Measurements from ENCODE around the gene ADSL. TPM values are rescaled to one million over a fixed set of nuclear protein-coding genes. Genes with fewer than 3 reads are reported as not detected.

The ADSL gene
- total and polyA plus RNA-seq, 9 of the 15 experiments (the other 6 are each of a cell fraction or from before 2014, with no cell fraction given): 112 to 322 (median 146) TPM

DNA sequence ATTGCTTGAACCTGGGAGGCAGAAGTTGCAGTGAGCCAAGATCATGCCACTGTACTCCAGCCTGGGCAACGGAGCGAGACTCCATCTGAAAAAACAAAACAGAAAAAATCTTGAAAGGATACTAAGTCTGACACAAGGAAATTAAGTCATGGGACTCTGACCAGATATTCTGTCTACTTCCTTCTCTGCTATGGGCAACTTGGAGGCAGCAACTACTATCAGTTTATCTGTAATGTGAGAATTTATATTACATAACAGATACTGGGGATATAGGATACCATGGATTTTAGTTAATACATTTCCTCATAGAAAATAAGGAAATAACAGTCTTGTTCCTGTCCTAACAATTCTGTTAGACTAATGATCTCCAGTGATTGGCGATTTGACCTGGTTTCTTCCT lies 22.5 kb downstream of the ADSL start:
- BruUV-seq (replicated peaks): no TSS peak
- CTCF ChIA-PET (ENCODE audit: low intra/inter-chr PET ratio): no interaction called here
- Histone ChIP-seq H3K36me3 (ENCODE audit: control insufficient read depth, insufficient read depth, low read length) (peaks cover 65% of the 10 kb centered on the region), H3K4me3 (no peak overlapping the region), H3K9me1 (ENCODE audit: control insufficient read depth, insufficient read depth, low read length) (no peaks in the 10 kb centered on the region), H2AFZ (ENCODE audit: low read depth, low read length) (no peak overlapping the region), H3K79me2 (ENCODE audit: control insufficient read depth, insufficient read depth, low read length) (peaks cover 24% of the 10 kb centered on the region), H3K27me3 (ENCODE audit: control insufficient read depth in 2 of 2, insufficient read depth in 2 of 2, low read length in 2 of 2) (no peaks in the 10 kb centered on the region), H3K27ac (ENCODE audit: extremely low read depth, low read depth, low read length) (no peak overlapping the region), H3K9ac (ENCODE audit: insufficient read depth in 1 of 2, low read depth in 2 of 2, low read length in 2 of 2) (no peak overlapping the region), H3K9me3 (replicated peaks; ENCODE audit: control insufficient read depth, insufficient read depth, low read depth, low read length) (no peaks in the 10 kb centered on the region), H3K4me1 (replicated peaks in 1 of 2; ENCODE audit: control insufficient read depth in 2 of 2, insufficient read depth in 2 of 2, low read length in 2 of 2) (peaks cover 0 to 14% of the 10 kb centered on the region in 2 experiments; a peak in 3 of 5 replicates), H4K20me1 (replicated peaks; ENCODE audit: control insufficient read depth, insufficient read depth, low read length) (no peaks in the 10 kb centered on the region), H3K4me2 (ENCODE audit: insufficient read depth, low read length) (no peak overlapping the region)
- POLR2A ChIA-PET: interaction anchor here (1.0 kb wide), 1 partner anchor 13 kb away, joined by 3 read pairs; no protein-coding TSS in a partner anchor
- intact Hi-C loops (cut with micrococcal nuclease) (no loop called here), in situ Hi-C loops (cut with MboI) (no loop called here)
- DNase-seq (ENCODE audit: extremely low read depth in 1 of 4, low spot score in 3 of 4) (no peak), ATAC-seq (no peak), FAIRE-seq (no peak)
- WGBS (ENCODE audit: insufficient coverage, low coverage, missing lambda C conversion rate): 86% methylated on average over 3 of the region's 3 CpGs
- TF ChIP-seq TCF15 (CRISPR knock-in tag; IDR thresholded peaks at IDR 0.05) (no peak), E2F6 (IDR thresholded peaks at IDR 0.05; ENCODE audit: borderline replicate concordance in 1 of 2, extremely low read depth in 1 of 2, insufficient read depth in 1 of 2, insufficient read length in 1 of 2, low read depth in 1 of 2, low read length in 1 of 2, poor library complexity in 1 of 2, severe bottlenecking in 1 of 2) (no peak), MECOM (CRISPR knock-in tag; IDR thresholded peaks at IDR 0.05) (no peak), SAFB2 (IDR thresholded peaks at IDR 0.05; ENCODE audit: borderline replicate concordance, low read depth, low read length, severe bottlenecking) (no peak), POLR2B (IDR thresholded peaks at IDR 0.05; ENCODE audit: low read depth, partially characterized antibody) (no peak), MGA (IDR thresholded peaks at IDR 0.05) (no peak), RNF2 (IDR thresholded peaks at IDR 0.05) (no peak)

Data from K562 (cell line).